Peyer's patch (tissue), 4 donors: ENCODE results near the gene KRCC1. TPM values are rescaled to one million over a fixed set of nuclear protein-coding genes. Genes with fewer than 3 reads are reported as not detected.

Experiments used
- DNase-seq, 3 donors: peaks; one replicate each; pipeline ENCODE4 v3.0.0-alpha.2; 2017 to 2019
- H3K27ac ChIP-seq, 4 donors: fragments of 200-600 bp; sonication (generic); one replicate each; pipeline ENCODE4 v1.5.1; 2016 to 2019
- H3K27me3 ChIP-seq, 2 donors: fragments of 200-600 bp; sonication (generic); one replicate each; pipeline ENCODE4 v1.5.1; 2019
- H3K36me3 ChIP-seq, 3 donors: fragments of 200-600 bp; sonication (generic); one replicate each; pipeline ENCODE4 v1.5.1; 2016 to 2019
- H3K4me1 ChIP-seq, 4 donors: fragments of 200-600 bp; sonication (generic); one replicate each; pipeline ENCODE4 v1.5.1; 2016 to 2019
- H3K4me3 ChIP-seq, 4 donors: fragments of 200-600 bp; sonication (generic); 1 replicate in 3 of 4; 2 replicates in 1 of 4; pipeline ENCODE4 v1.5.1; 2016 to 2019; ENCODE audit warnings: mild to moderate bottlenecking in 1 of 4
- H3K9me3 ChIP-seq, 4 donors: fragments of 200-600 bp; sonication (generic); one replicate each; pipeline ENCODE4 v1.5.1; 2016 to 2019; ENCODE audit warnings: mild to moderate bottlenecking in 1 of 4
- POLR2A ChIP-seq, 2 donors: fragments of 450-650 bp; IDR thresholded peaks; one replicate each; pipeline ENCODE4 v1.5.1; 2017; ENCODE audit warnings: antibody characterized with exemption in 2 of 2, mild to moderate bottlenecking in 2 of 2, moderate library complexity in 2 of 2
- total RNA-seq, 4 donors: library from RNA; depleted of rRNA; stranded (reverse); fragments of >200 nt; gene quantifications; one replicate each; pipeline ENCODE4 v1.1.0, GENCODE V29; 2016
- TF ChIP-seq, protein P1 (sequence below), 6 experiments: fragments of 450-650 bp in 4 of 6; fragments of 200-600 bp in 2 of 6; sonication (generic) in 1 of 6; IDR thresholded peaks; one replicate each; pipeline ENCODE4 v1.5.1; 2017 to 2019; ENCODE audit warnings: antibody characterized with exemption in 6 of 6, mild to moderate bottlenecking in 3 of 6, moderate library complexity in 1 of 6

KRCC1 gene
- total RNA-seq, 4 donors from 2014 or later = 18.0 to 40.4 (median 27.3) TPM

DNA sequence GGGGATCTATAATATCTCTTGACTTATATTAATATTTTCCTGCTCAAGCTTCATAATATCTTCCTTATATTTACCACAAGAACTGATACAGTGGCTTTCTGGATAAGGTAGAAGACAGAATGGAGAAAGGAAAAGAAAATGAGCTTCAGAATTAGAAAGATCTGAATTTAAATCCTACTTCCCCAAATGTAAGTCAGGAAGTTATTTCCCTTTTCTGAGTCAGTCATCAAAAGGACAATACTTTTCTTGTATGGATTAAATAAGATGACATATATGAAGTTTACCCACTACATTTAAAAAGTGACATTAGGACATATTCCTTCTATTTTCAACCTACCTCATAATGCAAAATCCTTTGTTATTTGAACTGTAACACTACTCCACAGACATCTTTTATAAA is 19.0 kb downstream of the KRCC1 start:
- TF ChIP-seq, protein P1, sequence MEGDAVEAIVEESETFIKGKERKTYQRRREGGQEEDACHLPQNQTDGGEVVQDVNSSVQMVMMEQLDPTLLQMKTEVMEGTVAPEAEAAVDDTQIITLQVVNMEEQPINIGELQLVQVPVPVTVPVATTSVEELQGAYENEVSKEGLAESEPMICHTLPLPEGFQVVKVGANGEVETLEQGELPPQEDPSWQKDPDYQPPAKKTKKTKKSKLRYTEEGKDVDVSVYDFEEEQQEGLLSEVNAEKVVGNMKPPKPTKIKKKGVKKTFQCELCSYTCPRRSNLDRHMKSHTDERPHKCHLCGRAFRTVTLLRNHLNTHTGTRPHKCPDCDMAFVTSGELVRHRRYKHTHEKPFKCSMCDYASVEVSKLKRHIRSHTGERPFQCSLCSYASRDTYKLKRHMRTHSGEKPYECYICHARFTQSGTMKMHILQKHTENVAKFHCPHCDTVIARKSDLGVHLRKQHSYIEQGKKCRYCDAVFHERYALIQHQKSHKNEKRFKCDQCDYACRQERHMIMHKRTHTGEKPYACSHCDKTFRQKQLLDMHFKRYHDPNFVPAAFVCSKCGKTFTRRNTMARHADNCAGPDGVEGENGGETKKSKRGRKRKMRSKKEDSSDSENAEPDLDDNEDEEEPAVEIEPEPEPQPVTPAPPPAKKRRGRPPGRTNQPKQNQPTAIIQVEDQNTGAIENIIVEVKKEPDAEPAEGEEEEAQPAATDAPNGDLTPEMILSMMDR (IDR thresholded peaks at IDR 0.05) = no peak
- no peak for TF ChIP-seq POLR2A (IDR thresholded peaks at IDR 0.05)
- no peak overlapping the region for H3K4me3 ChIP-seq

DNA sequence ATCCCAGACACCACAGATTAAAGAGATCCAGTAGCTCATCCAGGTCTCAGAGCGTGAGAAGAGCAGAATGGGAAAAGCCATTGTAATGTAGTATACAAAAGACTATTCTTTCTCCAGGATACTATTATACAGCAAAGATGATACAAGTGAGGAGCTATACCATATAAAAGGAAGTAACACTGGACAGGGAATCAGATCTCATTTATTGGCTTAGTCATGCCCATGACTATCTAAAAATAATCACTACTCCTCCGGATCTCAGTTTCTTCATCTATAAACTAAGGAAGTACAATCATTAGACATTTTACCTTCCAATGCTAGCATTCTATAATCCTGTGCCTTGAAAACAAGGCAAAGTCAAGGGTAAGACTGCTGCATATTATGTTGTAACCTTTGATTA is 19.4 kb downstream of the KRCC1 start:
- Histone ChIP-seq H3K36me3 (peaks cover 0 to 30% (median 0%) of the 10 kb centered on the region in 3 donors), H3K27me3 (no peaks in the 10 kb centered on the region)
- DNase-seq = no peak

More for the DNA sequence above, 19.0 kb downstream of the KRCC1 start:
- no peak overlapping the region for H3K27ac ChIP-seq
- H3K36me3 ChIP-seq = peaks cover 0 to 27% (median 0%) of the 10 kb centered on the region in 3 donors
- H3K27me3 ChIP-seq = no peaks in the 10 kb centered on the region
- no peak for DNase-seq
- no peaks in the 10 kb centered on the region for H3K4me1 ChIP-seq
- H3K9me3 ChIP-seq = no peaks in the 10 kb centered on the region

DNA sequence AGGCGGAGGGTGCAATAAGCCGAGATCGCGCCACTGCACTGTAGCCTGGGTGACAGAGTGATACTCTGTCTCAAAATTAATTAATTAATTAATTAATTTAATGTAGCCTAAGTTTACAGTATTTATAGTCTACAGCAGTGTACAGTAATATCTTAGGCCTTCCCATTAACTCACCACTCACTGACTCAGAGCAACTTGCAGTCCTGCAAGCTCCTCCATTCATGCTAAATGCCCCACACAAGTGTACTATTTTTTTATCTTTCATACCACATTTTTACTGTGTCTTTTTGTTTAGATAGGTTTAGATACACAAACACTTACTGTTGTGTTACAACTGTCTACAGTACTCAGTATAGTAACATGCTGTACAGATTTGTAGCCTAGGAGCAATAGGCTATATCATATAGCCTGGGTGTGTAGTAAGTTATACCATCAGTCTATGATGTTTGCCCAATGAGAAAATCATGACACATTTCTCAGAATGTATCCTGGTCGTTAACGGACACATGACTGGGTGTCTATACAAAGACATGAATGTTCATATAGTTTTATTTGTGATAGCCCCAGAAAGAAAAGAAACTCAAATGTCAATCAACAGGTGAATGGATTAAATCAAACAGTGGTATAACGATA is 23.4 kb downstream of the KRCC1 start:
- Histone ChIP-seq H3K27ac (no peak overlapping the region), H3K36me3 (peaks cover 0 to 63% (median 0%) of the 10 kb centered on the region in 3 donors), H3K4me3 (no peak overlapping the region), H3K4me1 (no peaks in the 10 kb centered on the region), H3K9me3 (no peaks in the 10 kb centered on the region), H3K27me3 (no peaks in the 10 kb centered on the region)
- DNase-seq = no peak
- TF ChIP-seq, protein P1 (IDR thresholded peaks at IDR 0.05) = no peak

More for the DNA sequence above, 19.4 kb downstream of the KRCC1 start:
- Histone ChIP-seq H3K4me3 (no peak overlapping the region), H3K9me3 (no peaks in the 10 kb centered on the region), H3K4me1 (no peaks in the 10 kb centered on the region), H3K27ac (no peak overlapping the region)
- no peak for TF ChIP-seq POLR2A (IDR thresholded peaks at IDR 0.05)
- TF ChIP-seq, protein P1 (IDR thresholded peaks at IDR 0.05) = no peak

DNA sequence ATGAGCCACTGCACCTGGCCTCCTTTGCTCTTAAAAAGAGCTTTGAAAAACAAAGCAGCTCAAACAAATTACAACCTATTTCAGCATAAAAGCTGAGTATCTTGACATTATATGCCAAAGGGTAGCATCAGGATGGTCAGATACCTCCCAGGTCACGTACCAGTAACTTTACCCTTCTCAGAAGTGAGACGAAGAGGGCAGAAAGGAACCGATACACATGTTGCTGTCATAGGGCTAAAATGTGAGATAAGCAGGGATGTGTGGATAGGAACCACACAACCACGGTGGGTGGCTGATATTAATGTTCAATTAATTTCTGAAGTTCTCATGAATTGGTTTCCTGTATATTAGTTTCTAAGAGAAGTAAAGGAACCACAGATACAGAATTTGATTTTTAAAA is 26.7 kb downstream of the KRCC1 start:
- TF ChIP-seq, protein P1 (IDR thresholded peaks at IDR 0.05) = no peak
- no peak for TF ChIP-seq POLR2A (IDR thresholded peaks at IDR 0.05)
- no peaks in the 10 kb centered on the region for H3K9me3 ChIP-seq
- H3K36me3 ChIP-seq = peaks cover 0 to 60% (median 0%) of the 10 kb centered on the region in 3 donors
- H3K4me3 ChIP-seq = no peak overlapping the region
- DNase-seq = no peak
- H3K27me3 ChIP-seq = no peaks in the 10 kb centered on the region
- H3K4me1 ChIP-seq = no peaks in the 10 kb centered on the region
- H3K27ac ChIP-seq = no peak overlapping the region

GRCh38 chr2:88027697-88028389 is 27.7 kb downstream of the KRCC1 start:
- Histone ChIP-seq H3K27me3 (no peaks in the 10 kb centered on the region), H3K36me3 (peaks cover 0 to 54% (median 0%) of the 10 kb centered on the region in 3 donors)
- TF ChIP-seq, protein P1 (IDR thresholded peaks at IDR 0.05) = no peak
- no peak for TF ChIP-seq POLR2A (IDR thresholded peaks at IDR 0.05)

More at GRCh38 chr2:88027697-88028389, 27.7 kb downstream of the KRCC1 start:
- no peaks in the 10 kb centered on the region for H3K9me3 ChIP-seq
- H3K4me1 ChIP-seq = no peaks in the 10 kb centered on the region
- no peak for DNase-seq
- peak overlapping the region in 1 of 4 donors; percentile 18 for H3K27ac ChIP-seq
- no peak overlapping the region for H3K4me3 ChIP-seq
